Glutamatergic neuron (in vitro differentiated cells): Measurements from ENCODE around the gene SMG6. TPM values are rescaled to one million over a fixed set of nuclear protein-coding genes. Genes with fewer than 3 reads are reported as not detected.

Experiments used
- DNase-seq: peaks from one replicate; pipeline ENCODE4 v3.0.0; 2022
- H3K27ac Mint-ChIP-seq: one replicate; pipeline ENCODE4 v1.8.0; 2020; ENCODE audit warnings: mild to moderate bottlenecking, mixed read lengths, inconsistent platforms; ENCODE audit not compliant: unreplicated experiment
- H3K27me3 Mint-ChIP-seq: one replicate; pipeline ENCODE4 v1.8.0; 2020; ENCODE audit warnings: mild to moderate bottlenecking, moderate library complexity, mixed read lengths, inconsistent platforms; ENCODE audit not compliant: unreplicated experiment
- H3K36me3 Mint-ChIP-seq: one replicate; pipeline ENCODE4 v1.8.0; 2020; ENCODE audit warnings: mild to moderate bottlenecking, mixed read lengths, inconsistent platforms; ENCODE audit not compliant: unreplicated experiment
- H3K4me1 Mint-ChIP-seq: one replicate; pipeline ENCODE4 v1.8.0; 2020; ENCODE audit warnings: mild to moderate bottlenecking, low read depth, mixed read lengths, inconsistent platforms; ENCODE audit not compliant: unreplicated experiment
- H3K4me3 Mint-ChIP-seq: one replicate; pipeline ENCODE4 v1.8.0; 2020; ENCODE audit warnings: mild to moderate bottlenecking, mixed read lengths, inconsistent platforms; ENCODE audit not compliant: unreplicated experiment
- H3K9me3 Mint-ChIP-seq: one replicate; pipeline ENCODE4 v1.8.0; 2020; ENCODE audit warnings: mild to moderate bottlenecking, moderate library complexity, mixed read lengths, inconsistent platforms; ENCODE audit not compliant: unreplicated experiment
- CTCF ChIP-seq: fragments of 200-600 bp; sonication (generic); IDR thresholded peaks from one replicate; pipeline ENCODE4 v1.5.0; 2021; ENCODE audit not compliant: partially characterized antibody, unreplicated experiment
- total RNA-seq: library from RNA; stranded (reverse); fragmentation: NEBNext Ultra II Directional; extraction: Animal tissue kit (Norgen Biotek cat#: 25700); gene quantifications from one replicate; pipeline ENCODE4 v1.2.1, GENCODE V29; 2021; ENCODE audit not compliant: unreplicated experiment

Gene SMG6
- total RNA-seq, 1 donor from 2014 or later = 42.7 TPM

GRCh38 chr17:2138761-2139160, 164.8 kb downstream of the SMG6 start:
- TF ChIP-seq CTCF = no peak
- peaks cover 3% of the 10 kb centered on the region for H3K9me3 Mint-ChIP-seq
- peak overlapping the region; percentile 83 for H3K27ac Mint-ChIP-seq
- no peak for DNase-seq
- peaks cover 17% of the 10 kb centered on the region for H3K4me1 Mint-ChIP-seq
- peaks cover 2% of the 10 kb centered on the region for H3K27me3 Mint-ChIP-seq
- no peaks in the 10 kb centered on the region for H3K36me3 Mint-ChIP-seq
- H3K4me3 Mint-ChIP-seq = no peak overlapping the region

GRCh38 chr17:2138318-2138717, 165.3 kb downstream of the SMG6 start:
- Mint-ChIP-seq H3K27ac (peak overlapping the region; percentile 83), H3K36me3 (no peaks in the 10 kb centered on the region), H3K9me3 (peaks cover 3% of the 10 kb centered on the region), H3K4me3 (no peak overlapping the region), H3K27me3 (peaks cover 2% of the 10 kb centered on the region), H3K4me1 (peaks cover 17% of the 10 kb centered on the region)
- no peak for DNase-seq
- TF ChIP-seq CTCF = no peak

GRCh38 chr17:2137342-2138098, 166.1 kb downstream of the SMG6 start:
- H3K9me3 Mint-ChIP-seq = peaks cover 3% of the 10 kb centered on the region
- H3K4me1 Mint-ChIP-seq = peaks cover 17% of the 10 kb centered on the region
- peak overlapping the region; percentile 3 for H3K4me3 Mint-ChIP-seq
- TF ChIP-seq CTCF = no peak
- H3K27me3 Mint-ChIP-seq = peaks cover 2% of the 10 kb centered on the region
- peak overlapping the region; percentile 83 for H3K27ac Mint-ChIP-seq
- no peak for DNase-seq
- no peaks in the 10 kb centered on the region for H3K36me3 Mint-ChIP-seq

GRCh38 chr17:2136241-2136640, 167.3 kb downstream of the SMG6 start:
- H3K27ac Mint-ChIP-seq = peak overlapping the region; percentile 50
- no peak for TF ChIP-seq CTCF

GRCh38 chr17:2128011-2128410, 175.6 kb downstream of the SMG6 start:
- no peak overlapping the region for H3K27ac Mint-ChIP-seq
- TF ChIP-seq CTCF = no peak
- H3K4me3 Mint-ChIP-seq = no peak overlapping the region
- peaks cover 14% of the 10 kb centered on the region for H3K4me1 Mint-ChIP-seq
- no peaks in the 10 kb centered on the region for H3K36me3 Mint-ChIP-seq
- peaks cover 2% of the 10 kb centered on the region for H3K9me3 Mint-ChIP-seq
- no peak for DNase-seq
- no peaks in the 10 kb centered on the region for H3K27me3 Mint-ChIP-seq

More at GRCh38 chr17:2136241-2136640, 167.3 kb downstream of the SMG6 start:
- peaks cover 2% of the 10 kb centered on the region for H3K27me3 Mint-ChIP-seq
- H3K36me3 Mint-ChIP-seq = no peaks in the 10 kb centered on the region
- peaks cover 17% of the 10 kb centered on the region for H3K4me1 Mint-ChIP-seq
- H3K4me3 Mint-ChIP-seq = no peak overlapping the region
- H3K9me3 Mint-ChIP-seq = peaks cover 3% of the 10 kb centered on the region
- no peak for DNase-seq
